ENCODE results near the gene CMSS1.

GRCh38 chr3:99772171-99772570 lies 45.5 kb upstream of the CMSS1 start:
- TF ChIP-seq POLR2A (IDR thresholded peaks at IDR 0.05; ENCODE audit: low read depth, low read length) (no peak), TAF1 (IDR thresholded peaks at IDR 0.05; ENCODE audit: borderline replicate concordance, low read depth, low read length) (no peak), POLR2AphosphoS5 (IDR thresholded peaks at IDR 0.05; ENCODE audit: low read depth, low read length) (no peak)
